ENCODE measurements around the gene DSCAM. TPM values are rescaled to one million over a fixed set of nuclear protein-coding genes. Genes with fewer than 3 reads are reported as not detected.

The DSCAM gene
- total RNA-seq, 4 donors from 2014 or later = not detected

DNA sequence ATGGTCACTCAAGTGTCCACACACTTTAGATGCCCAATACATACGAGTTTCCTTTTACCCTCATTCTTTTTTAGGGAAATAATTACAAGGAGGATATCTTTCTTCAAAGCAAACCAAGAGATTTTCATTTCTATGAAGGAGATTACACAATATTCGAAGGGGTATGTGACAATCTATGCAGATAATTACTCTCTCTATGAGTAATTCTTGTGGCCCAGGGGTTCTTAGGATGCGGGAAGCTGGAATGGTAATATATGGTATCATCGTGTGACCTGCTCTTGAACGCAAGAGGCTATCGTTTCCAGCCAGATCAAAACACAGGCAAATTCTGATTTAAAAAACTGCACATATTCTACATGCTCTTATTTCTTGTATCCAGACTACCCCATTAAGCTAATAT is 14.6 kb downstream of the DSCAM start:
- H3K4me1 ChIP-seq = no peaks in the 10 kb centered on the region
- H3K4me3 ChIP-seq = no peak overlapping the region
- peaks cover 3% of the 10 kb centered on the region for H3K27me3 ChIP-seq
- no peak overlapping the region for H3K27ac ChIP-seq
- TF ChIP-seq POLR2AphosphoS5 (IDR thresholded peaks at IDR 0.05) (no peak), EP300 (IDR thresholded peaks at IDR 0.05) (no peak), POLR2A (IDR thresholded peaks at IDR 0.05) (no peak)
- TF ChIP-seq, protein P1, sequence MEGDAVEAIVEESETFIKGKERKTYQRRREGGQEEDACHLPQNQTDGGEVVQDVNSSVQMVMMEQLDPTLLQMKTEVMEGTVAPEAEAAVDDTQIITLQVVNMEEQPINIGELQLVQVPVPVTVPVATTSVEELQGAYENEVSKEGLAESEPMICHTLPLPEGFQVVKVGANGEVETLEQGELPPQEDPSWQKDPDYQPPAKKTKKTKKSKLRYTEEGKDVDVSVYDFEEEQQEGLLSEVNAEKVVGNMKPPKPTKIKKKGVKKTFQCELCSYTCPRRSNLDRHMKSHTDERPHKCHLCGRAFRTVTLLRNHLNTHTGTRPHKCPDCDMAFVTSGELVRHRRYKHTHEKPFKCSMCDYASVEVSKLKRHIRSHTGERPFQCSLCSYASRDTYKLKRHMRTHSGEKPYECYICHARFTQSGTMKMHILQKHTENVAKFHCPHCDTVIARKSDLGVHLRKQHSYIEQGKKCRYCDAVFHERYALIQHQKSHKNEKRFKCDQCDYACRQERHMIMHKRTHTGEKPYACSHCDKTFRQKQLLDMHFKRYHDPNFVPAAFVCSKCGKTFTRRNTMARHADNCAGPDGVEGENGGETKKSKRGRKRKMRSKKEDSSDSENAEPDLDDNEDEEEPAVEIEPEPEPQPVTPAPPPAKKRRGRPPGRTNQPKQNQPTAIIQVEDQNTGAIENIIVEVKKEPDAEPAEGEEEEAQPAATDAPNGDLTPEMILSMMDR (IDR thresholded peaks at IDR 0.05) = no peak
- ATAC-seq = no peak
- H3K9me3 ChIP-seq = no peaks in the 10 kb centered on the region
- no peaks in the 10 kb centered on the region for H3K36me3 ChIP-seq
- WGBS, 2 donors (ENCODE audit: low coverage in 1 of 2) = 84 to 88% methylated on average over 6 of the region's 6 CpGs

DNA sequence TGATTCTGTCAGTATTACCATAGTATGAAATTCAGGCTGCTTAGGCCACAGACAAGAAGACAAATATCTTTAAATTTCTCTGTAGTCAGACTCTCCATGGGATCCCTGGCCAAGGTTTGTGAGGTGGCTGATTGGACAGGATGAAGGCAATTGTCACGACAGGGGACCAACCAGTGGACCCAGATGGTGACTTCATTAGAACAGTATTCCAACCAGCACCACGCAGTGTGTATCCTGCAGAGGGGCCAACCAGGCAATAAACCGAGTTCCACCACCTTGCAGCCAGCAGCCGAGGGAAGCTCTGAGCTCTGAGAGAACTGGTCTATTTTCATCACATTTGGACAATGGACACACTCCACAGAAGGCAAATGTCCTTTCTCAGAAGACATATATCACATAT is 16.1 kb downstream of the DSCAM start:
- H3K27ac ChIP-seq = no peak overlapping the region
- H3K4me3 ChIP-seq = no peak overlapping the region
- H3K4me1 ChIP-seq = no peaks in the 10 kb centered on the region
- no peaks in the 10 kb centered on the region for H3K36me3 ChIP-seq
- ATAC-seq = no peak
- WGBS, 2 donors (ENCODE audit: low coverage in 1 of 2) = 72% methylated on average over 4 of the region's 4 CpGs; no CpG with 5 or more reads in 1 of the 2 donors
- no peaks in the 10 kb centered on the region for H3K9me3 ChIP-seq
- H3K27me3 ChIP-seq = peaks cover 3% of the 10 kb centered on the region
- TF ChIP-seq EP300 (IDR thresholded peaks at IDR 0.05) (no peak), POLR2A (IDR thresholded peaks at IDR 0.05) (no peak)

DNA sequence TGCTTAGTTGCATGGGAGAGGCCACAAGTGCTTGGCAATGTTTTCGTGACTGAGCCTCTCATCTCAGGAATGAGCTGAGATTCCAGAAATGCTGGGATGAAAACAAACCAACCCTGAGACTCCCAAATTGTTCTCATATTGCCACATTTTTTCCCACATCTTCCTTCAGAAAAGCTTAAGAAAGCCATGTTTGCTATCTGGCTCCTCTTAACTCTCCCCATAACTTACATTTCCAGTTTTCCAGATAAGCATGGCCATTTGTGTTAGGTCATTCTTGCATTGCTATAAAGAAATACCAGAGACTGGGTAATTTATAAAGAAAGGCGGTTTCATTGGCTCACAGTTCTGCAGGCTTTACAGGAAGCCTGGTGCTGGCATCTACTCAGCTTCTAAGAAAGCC is 17.2 kb downstream of the DSCAM start:
- no peaks in the 10 kb centered on the region for H3K36me3 ChIP-seq
- no peak for TF ChIP-seq POLR2A (IDR thresholded peaks at IDR 0.05)
- TF ChIP-seq, protein P1 (IDR thresholded peaks at IDR 0.05) = no peak
- no peak for TF ChIP-seq EP300 (IDR thresholded peaks at IDR 0.05)
- TF ChIP-seq POLR2AphosphoS5 (IDR thresholded peaks at IDR 0.05) = no peak
- no peak overlapping the region for H3K27ac ChIP-seq
- peaks cover 3% of the 10 kb centered on the region for H3K27me3 ChIP-seq
- no peak for ATAC-seq
- H3K4me3 ChIP-seq = no peak overlapping the region
- WGBS, 2 donors (ENCODE audit: low coverage in 1 of 2) = 79 to 85% methylated on average over 2 of the region's 2 CpGs
- no peaks in the 10 kb centered on the region for H3K4me1 ChIP-seq
- no peaks in the 10 kb centered on the region for H3K9me3 ChIP-seq

DNA sequence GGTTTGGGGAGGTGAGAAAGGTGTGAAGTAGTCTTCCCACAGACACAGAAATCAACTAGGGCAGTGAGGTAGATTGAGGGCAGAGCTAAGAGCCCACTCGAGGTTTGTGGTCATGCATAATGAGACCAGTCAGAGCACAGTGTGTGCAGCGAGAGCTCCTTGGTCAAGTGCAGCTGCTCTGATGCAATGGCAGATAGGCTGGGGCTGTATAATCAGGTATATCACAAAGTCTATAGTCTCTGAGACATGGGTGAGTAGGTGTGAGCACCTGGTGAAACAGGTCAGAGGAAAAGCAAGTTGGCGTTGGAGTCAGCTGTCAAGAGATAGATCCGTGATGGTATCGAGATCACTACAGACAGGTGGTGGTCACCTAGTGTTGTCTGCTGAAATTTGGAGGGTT is 17.6 kb downstream of the DSCAM start:
- WGBS, 2 donors (ENCODE audit: low coverage in 1 of 2) = 94 to 100% methylated on average over 5 of the region's 5 CpGs
- H3K27me3 ChIP-seq = peaks cover 3% of the 10 kb centered on the region

DNA sequence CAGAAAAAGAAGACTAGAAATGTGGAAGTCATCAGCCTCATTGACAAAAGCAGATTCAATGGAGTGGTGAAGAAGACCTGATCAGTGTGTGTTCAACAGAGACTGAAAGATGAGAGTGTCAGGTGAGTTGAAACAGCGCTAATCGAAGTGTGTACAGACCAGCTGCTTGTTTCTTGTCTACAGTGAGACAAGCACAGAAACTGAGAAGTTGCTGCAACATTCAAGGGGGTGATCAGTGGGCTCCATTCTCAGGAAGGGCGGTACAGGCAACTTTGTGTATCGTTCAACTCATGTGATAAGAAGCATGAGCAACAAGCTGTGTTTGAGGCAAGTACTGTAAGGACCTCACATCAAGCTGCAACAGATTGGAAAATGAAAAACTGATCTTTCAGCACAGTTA is 19.4 kb downstream of the DSCAM start:
- 82 to 93% methylated on average over 4 of the region's 4 CpGs for WGBS, 2 donors (ENCODE audit: low coverage in 1 of 2)
- H3K4me3 ChIP-seq = no peak overlapping the region
- H3K36me3 ChIP-seq = no peaks in the 10 kb centered on the region
- no peak overlapping the region for H3K27ac ChIP-seq
- H3K27me3 ChIP-seq = peaks cover 3% of the 10 kb centered on the region
- no peaks in the 10 kb centered on the region for H3K4me1 ChIP-seq
- H3K9me3 ChIP-seq = no peaks in the 10 kb centered on the region
- ATAC-seq = no peak
- TF ChIP-seq POLR2A (IDR thresholded peaks at IDR 0.05) (no peak), EP300 (IDR thresholded peaks at IDR 0.05) (no peak), POLR2AphosphoS5 (IDR thresholded peaks at IDR 0.05) (no peak)
- TF ChIP-seq, protein P1 (IDR thresholded peaks at IDR 0.05) = no peak

More for the DNA sequence above, 17.6 kb downstream of the DSCAM start:
- no peak for ATAC-seq
- Histone ChIP-seq H3K4me3 (no peak overlapping the region), H3K4me1 (no peaks in the 10 kb centered on the region), H3K36me3 (no peaks in the 10 kb centered on the region), H3K9me3 (no peaks in the 10 kb centered on the region), H3K27ac (no peak overlapping the region)
- TF ChIP-seq, protein P1 (IDR thresholded peaks at IDR 0.05) = no peak
- TF ChIP-seq POLR2A (IDR thresholded peaks at IDR 0.05) (no peak), EP300 (IDR thresholded peaks at IDR 0.05) (no peak), POLR2AphosphoS5 (IDR thresholded peaks at IDR 0.05) (no peak)

Measured in gastroesophageal sphincter (tissue), 4 donors.